ENCODE data around the gene ITPR3.

DNA sequence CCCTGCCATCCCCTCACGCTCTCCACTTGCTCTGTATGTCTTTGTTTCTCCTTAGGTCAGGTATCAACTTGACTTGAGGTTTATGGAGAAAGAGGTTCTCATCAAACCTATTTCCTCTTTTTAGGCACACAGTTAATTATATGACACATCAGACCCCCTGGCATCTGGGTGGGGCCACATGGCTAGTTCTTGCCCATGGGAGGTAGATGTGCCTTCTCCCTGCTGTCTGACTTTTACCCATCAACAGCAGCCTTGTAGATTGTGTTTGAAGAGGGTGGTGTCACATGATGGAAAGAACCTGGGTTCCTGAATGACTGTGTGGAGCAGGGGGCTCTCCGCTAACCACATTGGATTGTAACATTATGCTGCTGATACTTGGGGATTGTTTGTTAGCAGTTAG is 97.6 kb downstream of the ITPR3 start:
- TF ChIP-seq, protein P1, sequence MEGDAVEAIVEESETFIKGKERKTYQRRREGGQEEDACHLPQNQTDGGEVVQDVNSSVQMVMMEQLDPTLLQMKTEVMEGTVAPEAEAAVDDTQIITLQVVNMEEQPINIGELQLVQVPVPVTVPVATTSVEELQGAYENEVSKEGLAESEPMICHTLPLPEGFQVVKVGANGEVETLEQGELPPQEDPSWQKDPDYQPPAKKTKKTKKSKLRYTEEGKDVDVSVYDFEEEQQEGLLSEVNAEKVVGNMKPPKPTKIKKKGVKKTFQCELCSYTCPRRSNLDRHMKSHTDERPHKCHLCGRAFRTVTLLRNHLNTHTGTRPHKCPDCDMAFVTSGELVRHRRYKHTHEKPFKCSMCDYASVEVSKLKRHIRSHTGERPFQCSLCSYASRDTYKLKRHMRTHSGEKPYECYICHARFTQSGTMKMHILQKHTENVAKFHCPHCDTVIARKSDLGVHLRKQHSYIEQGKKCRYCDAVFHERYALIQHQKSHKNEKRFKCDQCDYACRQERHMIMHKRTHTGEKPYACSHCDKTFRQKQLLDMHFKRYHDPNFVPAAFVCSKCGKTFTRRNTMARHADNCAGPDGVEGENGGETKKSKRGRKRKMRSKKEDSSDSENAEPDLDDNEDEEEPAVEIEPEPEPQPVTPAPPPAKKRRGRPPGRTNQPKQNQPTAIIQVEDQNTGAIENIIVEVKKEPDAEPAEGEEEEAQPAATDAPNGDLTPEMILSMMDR (IDR thresholded peaks at IDR 0.05), result no peak
- TF ChIP-seq POLR2A (IDR thresholded peaks at IDR 0.05), result no peak
- TF ChIP-seq EP300 (IDR thresholded peaks at IDR 0.05; ENCODE audit: low read depth), result no peak

Data from transverse colon (tissue), 3 donors.